HG02885 (cell line): ENCODE measurements around the gene PSPC1.
A peak's percentile ranks its signal among the peaks of the same experiment; 100 is the strongest.
"Not testable (repeated sequence)": the region's sequence is repeated elsewhere in the genome, so short reads cannot be mapped to it uniquely, and the experiment has no call there.

Source experiments
- ATAC-seq: cut with Tn5 transposase; IDR thresholded peaks from one replicate; pipeline ENCODE4 v1.9.1; 2021; ENCODE audit warnings: mild to moderate bottlenecking; ENCODE audit not compliant: unreplicated experiment, poor library complexity

The PSPC1 gene

GRCh38 chr13:19766591-19766990, 16.2 kb downstream of the PSPC1 start:
- no peak for ATAC-seq

DNA sequence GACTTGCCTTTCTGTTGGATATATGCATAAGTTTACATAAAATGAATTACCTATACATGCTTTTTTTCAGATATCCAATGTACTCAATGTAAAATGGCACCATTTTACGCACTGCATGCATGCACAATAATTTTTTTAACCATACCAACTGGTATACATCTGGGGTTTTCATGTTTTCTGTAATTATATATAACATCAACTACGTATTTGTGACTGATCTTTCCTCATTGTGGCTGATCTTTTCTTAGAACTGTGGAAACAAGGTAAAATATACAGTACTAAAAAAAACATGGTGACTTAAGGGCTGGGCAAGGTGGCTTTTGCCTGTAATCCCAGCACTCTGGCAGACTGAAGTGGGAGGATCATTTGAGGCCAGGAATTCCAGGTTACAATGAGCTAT, 18.5 kb downstream of the PSPC1 start:
- no peak for ATAC-seq

GRCh38 chr13:19763618-19764017, 19.1 kb downstream of the PSPC1 start:
- no peak for ATAC-seq

- ATAC-seq = no peak
Observed at GRCh38 chr13:19759669-19760068, 23.1 kb downstream of the PSPC1 start.

GRCh38 chr13:19742643-19743042, 40.1 kb downstream of the PSPC1 start:
- no peak for ATAC-seq

DNA sequence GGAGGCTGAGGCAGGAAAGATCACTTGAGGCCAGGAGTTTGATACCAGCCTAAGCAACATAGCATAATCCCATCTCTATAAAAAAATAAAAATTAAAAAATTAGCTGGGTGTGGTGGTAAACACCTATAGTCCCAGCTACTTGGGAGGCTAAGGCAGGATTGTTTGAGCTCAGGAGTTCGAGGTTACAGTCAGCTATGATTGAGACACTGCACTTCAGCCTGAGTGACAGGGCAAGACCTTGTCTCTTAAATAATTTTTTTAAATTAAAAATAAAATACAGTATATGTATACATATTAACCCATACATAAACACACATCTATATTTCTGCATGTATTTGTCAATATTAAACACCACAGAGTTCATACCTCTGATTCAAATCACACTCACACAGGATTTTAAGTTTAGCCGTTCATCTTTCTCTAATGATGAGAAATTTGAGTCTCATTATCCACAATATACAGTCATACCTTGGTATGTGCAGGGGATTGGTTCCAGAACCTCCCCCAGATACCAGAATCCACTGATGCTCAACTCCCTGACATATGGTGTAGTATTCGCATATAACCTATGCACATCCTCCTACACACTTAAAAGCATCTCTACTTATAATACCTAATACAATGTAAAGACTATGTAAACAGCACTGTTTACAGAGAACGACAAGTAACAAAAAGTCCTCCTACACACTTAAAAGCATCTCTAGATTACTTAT, 44.7 kb downstream of the PSPC1 start:
- no peak for ATAC-seq

DNA sequence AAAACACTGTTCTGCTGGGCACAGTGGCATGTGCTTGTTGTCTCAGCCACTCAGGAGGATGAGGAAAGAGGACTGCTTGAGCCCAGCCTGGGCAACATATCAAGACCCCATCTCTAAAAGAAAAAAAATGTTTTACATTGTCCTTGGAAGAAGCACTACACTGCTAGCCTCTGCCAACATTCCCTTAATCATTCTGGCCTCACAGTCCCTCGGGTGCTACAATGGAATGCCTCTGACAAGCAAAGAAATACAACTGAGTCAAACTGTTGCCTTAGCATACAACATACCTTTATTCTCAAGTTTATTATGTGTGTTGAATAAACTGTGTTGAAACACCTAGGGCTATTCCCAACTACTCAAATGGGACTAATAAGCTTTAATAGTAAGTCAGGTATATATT, 56.1 kb downstream of the PSPC1 start:
- ATAC-seq = no peak

DNA sequence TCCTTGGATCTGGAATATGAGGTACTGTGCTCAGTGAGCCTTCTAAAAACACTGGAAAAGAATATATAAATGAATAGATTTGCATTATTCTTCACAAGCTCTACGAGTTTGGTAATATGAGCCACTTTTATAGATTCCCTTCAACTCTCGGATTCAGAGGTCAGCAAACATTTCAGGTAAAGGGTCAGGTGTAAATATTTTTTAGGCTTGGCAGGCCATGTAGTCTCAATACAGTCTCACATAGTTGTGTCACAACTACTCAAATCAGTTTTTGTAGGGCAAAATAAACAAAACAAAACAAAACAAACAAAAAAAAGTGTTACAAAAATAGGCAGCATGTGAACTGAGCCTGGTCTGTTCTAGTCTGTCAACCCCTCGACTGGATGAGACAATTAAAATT, 57.4 kb downstream of the PSPC1 start:
- no peak for ATAC-seq

DNA sequence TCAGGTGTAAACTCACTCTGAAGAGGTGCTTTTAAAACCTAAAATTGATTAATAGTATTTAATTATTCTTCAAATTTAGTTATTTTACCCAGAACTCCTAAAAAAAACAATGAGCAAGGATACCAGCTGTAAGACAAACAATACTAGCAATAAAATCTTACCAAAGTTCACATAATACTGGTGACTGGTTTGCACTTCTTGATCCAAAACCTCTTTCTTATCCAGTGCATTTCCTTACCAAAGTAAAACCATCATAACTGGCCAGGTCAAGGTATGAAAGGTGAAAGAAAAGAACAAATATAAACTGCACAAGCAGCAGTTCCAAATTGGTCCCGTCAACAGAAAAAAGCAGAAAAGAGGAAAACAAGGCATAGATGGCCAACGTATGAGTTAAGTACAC, 62.7 kb downstream of the PSPC1 start:
- ATAC-seq = no peak

- ATAC-seq = peak; percentile 64
Observed at GRCh38 chr13:19713186-19713965, 69.4 kb downstream of the PSPC1 start.

DNA sequence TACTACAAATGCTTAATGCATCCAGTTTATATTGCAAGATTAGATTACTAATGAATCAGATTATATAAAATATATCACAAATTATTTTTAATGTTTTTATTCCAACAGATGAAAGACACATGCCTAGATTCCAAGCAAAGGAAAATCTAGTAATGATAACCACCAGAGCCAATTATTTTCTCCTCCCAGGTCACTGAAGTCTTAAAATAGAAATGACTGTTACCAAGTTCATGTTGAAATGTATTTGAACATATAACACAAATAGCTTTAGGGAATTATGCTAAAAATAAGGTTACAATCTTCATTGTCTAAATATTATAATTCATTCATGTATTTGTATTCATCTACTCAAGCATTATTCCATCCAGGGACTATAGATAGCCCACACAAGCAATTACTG, 73.0 kb downstream of the PSPC1 start:
- ATAC-seq = not testable (repeated sequence)

- not testable (repeated sequence) for ATAC-seq
Observed at GRCh38 chr13:19709039-19709438, 73.7 kb downstream of the PSPC1 start.

GRCh38 chr13:19704256-19704655, 78.5 kb downstream of the PSPC1 start:
- not testable (repeated sequence) for ATAC-seq

DNA sequence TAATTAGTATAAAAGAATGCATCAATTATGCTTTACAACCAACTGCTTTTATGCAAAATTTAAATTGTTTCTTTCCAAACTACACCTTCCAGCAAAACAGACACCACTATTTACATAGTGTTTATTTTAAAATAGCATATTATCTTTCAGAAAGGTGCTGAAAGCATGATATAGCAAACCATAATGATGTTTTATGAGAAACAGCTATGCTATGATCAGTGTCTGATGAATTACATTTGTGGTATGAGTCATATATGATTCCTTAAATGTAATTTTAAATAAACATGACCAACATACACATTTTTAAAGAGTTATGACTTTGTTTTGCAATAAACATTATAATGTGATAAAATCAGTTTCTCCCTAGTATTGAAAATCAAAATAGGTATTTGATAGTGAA, 81.1 kb downstream of the PSPC1 start:
- not testable (repeated sequence) for ATAC-seq

- not testable (repeated sequence) for ATAC-seq
Observed at GRCh38 chr13:19700963-19701362, 81.8 kb downstream of the PSPC1 start.

- no peak for ATAC-seq
Observed at GRCh38 chr13:19695829-19696228, 86.9 kb downstream of the PSPC1 start.

GRCh38 chr13:19695428-19695827, 87.3 kb downstream of the PSPC1 start:
- ATAC-seq = no peak

DNA sequence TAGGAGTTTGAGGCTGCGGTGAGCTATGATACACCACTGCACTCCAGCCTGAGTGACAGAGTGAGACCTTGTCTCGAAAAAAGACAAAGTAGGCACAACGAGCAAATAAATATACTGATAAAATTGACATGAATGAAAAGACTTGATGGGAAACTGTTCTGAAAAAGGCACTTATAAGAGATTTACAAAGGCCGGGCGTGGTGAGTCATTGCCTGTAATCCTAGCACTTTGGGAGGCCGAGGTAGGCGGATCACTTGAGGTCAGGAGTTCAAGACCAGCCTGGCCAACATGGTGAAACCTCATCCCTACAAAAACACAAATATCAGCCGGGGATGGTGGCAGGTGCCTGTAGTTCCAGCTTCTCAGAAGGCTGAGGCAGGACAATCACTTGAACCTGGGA, 91.3 kb downstream of the PSPC1 start:
- ATAC-seq = not testable (repeated sequence)

DNA sequence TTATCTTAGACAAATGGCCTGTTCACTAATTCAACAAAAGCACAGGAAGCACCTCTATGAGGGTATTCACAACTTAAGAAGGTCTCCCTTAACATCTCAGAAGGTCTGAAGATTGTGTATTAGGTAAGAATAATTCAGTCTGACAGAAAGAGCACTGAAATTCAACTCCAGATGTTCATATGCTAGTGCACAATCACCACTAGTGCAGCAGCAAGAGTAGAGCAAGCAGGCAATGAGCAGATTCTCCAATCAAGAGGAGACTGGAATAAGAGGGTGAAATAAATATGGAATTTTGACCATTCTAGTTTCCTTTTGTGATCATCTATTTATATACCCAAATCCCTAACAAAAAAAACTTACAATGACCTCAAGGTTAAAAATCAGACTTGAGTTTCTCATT, 97.3 kb downstream of the PSPC1 start:
- ATAC-seq = no peak

- ATAC-seq = no peak
Observed at GRCh38 chr13:19685034-19685433, 97.7 kb downstream of the PSPC1 start.

- ATAC-seq = no peak
Observed at GRCh38 chr13:19681517-19681916, 101.2 kb downstream of the PSPC1 start.

DNA sequence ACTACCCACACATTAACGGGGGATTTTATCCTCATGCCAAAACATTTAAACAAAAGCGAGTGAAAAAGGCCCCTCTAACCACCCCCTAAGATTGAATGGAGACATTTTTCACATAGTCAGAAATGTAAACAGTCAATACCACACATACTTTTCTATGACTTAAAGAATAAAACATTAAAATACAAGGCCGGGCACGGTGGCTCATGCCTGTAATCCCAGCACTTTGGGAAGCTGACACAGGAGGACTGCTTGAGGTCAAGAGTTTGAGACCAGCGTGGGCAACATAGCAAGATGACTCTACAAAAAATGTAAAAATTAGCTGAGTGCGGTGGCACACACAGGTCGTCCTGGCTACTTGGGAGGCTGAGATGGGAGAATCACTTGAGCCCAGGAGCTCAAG, 102.0 kb downstream of the PSPC1 start:
- no peak for ATAC-seq
